Frontal cortex (tissue), 4 donors: ENCODE data around the gene CPHXL2. TPM values are rescaled to one million over a fixed set of nuclear protein-coding genes. Genes with fewer than 3 reads are reported as not detected.

Experiments used
- DNase-seq, 2 donors: peaks; one replicate each; pipeline ENCODE4 v3.0.0; 2012; ENCODE audit warnings: low spot score in 2 of 2
- FAIRE-seq: peaks from 2 replicates; lab custom pipeline; 2012; peaks lifted over from hg19 to GRCh38; lab: Jason Lieb, UNC
- total RNA-seq: library from RNA; depleted of rRNA; stranded (reverse); fragments of >200 nt; gene quantifications from one replicate; pipeline ENCODE4 v1.2.3, GENCODE V29; 2014
- donor health status: control.
- donor health status: control.
- donor health status: control.

The CPHXL2 gene
- total RNA-seq, 1 donor from 2014 or later, result not detected

DNA sequence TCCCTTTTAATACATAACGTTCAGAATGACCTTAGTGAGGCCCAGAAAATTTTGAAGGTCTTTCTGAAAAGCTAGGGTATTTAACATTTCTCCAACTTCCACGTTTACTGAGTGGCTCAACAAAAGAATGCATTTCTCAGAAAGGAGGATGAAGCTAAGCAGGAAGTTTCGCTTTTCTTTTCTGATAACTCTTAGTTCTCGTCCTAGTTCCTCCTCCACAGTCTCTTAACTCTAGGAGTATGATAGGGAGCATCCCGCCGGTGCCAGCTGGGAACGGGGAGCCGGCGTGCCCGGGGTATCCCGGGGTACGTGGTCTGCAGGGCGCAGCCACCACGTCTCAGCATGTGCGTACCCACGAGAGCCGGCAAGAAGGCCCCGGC is 29.7 kb downstream of the CPHXL2 start:
- FAIRE-seq (no peak), DNase-seq (peak in 1 of 2 donors; percentile 24)

DNA sequence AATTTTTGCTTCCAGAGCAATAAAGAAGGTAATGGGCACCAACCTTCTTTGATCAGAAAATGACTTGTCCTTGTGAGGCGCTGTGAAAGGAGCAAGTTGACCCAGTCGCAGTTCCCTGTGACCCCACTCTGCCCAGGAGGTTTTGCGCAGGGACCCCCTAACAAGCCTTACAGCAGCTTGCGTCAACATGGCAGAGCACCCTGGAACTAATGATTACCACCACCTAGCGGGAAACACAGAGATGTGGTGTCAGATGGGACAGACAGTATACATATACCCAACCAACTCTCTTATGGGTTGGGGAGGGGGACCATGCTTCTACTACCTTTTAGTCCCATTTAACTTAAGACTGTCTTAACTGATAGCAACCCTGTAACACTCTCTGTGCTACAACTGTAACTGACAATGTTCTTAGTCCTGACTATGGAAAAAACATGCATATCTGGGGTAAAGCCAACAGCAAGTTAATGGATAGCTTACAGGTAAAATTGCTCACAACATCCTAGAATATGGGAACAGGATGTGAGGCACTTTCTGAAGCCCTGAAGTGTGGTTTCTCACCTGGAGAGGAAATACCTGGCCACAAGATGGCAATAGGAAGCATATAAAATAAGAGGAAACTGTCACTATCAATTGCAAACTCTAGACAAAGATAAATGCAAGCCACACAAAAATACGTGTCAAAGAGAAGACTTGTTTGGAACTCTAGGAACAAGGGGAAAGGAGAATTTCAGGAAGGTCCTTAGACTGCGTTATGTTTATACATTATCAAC is 32.4 kb downstream of the CPHXL2 start:
- DNase-seq (no peak), FAIRE-seq (no peak)

DNA sequence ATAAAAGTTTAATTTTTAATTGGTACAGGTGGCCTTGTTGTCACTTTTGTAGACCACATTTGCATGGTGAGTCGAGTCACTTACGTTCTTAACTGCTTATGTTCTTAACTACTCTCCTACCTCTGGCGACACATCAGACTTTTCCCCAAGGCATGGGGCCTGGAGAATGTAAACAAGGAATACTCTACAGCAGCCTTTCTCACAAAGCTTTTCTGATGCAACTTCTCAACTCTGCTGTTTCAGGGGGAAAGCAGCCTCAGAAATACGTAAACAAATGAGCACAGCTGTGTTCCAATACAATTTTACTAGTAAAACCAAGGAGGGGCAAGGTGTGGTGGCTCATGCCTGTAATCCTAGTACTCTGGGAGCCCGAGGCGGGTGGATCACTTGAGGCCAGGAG is 36.2 kb downstream of the CPHXL2 start:
- no peak for DNase-seq

DNA sequence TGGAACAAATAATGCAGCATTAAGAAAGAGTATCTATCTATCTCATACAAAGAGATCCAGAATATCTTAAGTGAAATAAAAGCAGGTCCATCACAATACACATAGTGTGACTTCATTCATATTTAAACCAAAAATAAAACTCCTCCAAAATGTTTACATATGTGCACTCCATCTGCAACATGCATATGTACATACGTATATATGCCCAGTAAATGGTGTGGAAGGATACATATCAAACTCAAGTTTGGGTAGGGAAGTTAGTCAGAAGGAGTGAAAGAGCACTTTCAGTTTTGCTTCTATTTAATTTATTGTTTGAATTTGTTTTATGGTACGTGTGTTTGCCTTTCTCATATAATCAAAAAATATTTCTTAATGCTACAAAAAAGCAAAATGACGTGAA is 41.8 kb downstream of the CPHXL2 start:
- FAIRE-seq (no peak), DNase-seq (no peak)

More for the DNA sequence above, 36.2 kb downstream of the CPHXL2 start:
- no peak for FAIRE-seq

DNA sequence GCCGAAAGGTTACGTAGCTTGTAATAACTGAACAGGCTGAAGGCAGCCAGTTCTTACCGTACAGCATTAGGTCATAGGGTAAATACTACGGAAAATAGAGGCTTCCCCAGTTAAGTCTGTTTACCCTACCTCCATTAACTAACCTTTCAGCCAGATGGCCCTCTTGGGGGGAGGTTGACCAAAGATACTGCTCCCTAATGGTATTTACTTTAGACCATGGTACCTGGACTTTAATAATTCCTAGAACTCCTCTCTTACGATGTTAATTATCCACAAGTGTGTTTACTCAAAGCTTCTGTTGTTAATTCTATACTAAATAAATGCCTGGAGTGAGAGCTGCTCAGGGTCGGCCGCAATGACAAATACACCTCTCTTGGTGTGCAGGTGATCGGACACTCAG is 44.0 kb downstream of the CPHXL2 start:
- FAIRE-seq (no peak), DNase-seq (no peak)

DNA sequence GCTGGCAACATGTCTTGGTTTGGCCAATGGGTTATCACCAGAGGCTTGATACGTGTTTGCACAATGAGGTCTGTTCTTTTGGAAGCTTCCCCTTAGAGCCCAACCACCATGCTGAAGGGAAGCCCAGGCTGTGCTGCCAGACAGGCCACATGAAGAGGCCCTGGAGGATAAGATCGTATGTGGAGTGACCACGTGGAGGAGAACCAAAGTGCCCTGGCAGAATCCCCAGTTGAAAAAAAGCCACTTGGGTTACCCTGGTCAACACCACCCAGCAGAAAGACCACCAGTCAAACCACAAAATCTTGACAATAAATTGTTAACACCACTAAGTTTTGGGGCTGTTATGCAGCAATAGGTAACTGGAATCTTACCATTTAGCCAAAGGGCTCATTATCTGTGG is 46.8 kb downstream of the CPHXL2 start:
- FAIRE-seq, result no peak
- DNase-seq, result no peak

DNA sequence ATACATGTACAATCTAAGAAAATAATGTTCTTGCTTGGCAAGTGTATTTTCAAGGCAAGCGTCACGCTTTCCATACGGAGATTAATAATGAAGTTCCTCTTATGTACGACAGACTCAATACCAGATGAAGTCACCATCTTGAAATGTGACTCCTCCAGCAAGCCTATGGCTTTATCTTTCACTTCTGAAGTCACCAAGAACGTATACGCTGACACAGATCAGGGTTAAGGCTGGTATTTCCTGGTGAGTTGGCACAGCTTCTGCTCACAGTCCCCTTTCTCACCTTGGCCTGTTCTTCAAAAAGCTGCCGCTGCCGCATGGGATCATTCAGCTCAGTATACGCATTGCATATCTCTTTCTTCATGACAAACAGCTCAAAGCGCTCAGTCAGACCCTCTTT is 47.7 kb downstream of the CPHXL2 start:
- DNase-seq, result no peak
- FAIRE-seq, result no peak

DNA sequence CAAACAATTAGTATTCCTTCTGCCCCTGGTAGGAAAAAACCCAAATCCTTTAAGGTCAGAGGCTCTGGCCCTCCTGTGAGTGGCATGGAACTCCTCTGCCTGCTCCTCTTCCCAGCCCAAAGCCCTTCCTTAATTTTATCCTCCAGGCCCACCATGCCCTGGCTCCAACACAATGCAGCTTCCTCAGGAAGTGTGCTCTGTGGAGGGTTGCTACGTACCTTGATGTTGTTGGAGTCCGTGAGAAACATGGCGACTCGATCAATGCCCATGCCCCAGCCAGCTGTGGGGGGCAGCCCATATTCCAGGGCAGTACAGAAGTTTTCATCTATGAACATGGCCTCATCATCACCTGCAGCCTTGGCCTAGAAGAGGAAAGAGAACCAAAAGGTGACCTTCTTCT is 48.5 kb downstream of the CPHXL2 start:
- DNase-seq, result no peak
- no peak for FAIRE-seq

DNA sequence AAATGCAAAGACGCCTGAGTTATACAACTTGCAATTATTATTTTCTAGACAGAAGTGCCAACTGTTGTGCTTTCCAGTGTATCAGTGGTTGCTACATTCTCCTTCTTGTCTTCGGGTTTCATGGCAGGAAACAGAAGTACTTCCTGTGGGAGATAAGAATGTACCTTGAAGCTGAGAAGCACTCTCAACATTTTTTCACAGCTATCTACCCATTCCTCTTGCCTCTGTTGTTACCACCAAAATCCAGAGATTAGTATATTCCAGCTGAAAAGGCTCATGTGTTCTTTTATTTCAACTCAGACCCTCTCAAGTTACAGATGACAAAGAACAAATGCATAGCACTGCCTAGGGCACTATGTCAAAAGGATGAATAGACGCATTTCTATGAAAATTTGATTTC is 49.0 kb downstream of the CPHXL2 start:
- FAIRE-seq, result no peak
- no peak for DNase-seq

DNA sequence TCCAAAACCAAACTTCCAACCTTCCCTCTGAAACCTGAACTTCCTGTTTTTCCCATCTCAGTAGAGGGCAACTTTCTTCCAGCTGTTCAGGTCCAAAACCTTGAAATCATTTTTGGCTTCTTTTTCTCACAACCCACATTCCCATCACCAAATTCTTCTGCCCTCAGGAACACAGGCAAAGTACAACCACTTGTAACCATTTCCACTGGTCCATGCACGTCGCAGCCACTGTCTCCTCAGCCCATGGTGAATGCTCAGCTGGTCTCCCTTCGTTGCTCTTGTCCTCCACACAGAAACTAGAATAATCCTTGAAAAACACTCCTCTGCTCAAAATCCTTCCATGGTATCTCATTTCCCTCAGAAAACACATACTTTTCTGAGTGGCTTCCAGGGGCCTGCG is 50.0 kb downstream of the CPHXL2 start:
- FAIRE-seq, result no peak
- no peak for DNase-seq

DNA sequence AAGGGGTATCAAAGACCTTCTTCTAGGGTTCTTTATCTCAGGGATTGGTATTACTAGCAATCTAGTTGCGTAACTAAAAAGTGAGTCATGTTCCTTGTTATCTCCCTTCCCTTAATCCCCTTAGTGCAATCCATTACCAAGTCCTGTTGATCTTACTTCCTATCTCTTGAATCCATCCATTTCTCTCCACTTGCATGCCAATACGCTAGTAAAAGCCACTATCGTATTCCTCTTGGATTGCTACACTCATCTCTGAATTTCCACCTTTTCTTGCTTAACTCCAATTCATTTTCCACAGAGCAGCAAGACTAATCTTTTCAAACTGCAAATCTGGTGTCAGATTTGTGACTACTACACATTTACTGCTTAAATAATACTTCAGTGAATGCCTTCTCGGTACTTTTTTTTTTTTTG is 51.9 kb downstream of the CPHXL2 start:
- no peak for DNase-seq
- no peak for FAIRE-seq

DNA sequence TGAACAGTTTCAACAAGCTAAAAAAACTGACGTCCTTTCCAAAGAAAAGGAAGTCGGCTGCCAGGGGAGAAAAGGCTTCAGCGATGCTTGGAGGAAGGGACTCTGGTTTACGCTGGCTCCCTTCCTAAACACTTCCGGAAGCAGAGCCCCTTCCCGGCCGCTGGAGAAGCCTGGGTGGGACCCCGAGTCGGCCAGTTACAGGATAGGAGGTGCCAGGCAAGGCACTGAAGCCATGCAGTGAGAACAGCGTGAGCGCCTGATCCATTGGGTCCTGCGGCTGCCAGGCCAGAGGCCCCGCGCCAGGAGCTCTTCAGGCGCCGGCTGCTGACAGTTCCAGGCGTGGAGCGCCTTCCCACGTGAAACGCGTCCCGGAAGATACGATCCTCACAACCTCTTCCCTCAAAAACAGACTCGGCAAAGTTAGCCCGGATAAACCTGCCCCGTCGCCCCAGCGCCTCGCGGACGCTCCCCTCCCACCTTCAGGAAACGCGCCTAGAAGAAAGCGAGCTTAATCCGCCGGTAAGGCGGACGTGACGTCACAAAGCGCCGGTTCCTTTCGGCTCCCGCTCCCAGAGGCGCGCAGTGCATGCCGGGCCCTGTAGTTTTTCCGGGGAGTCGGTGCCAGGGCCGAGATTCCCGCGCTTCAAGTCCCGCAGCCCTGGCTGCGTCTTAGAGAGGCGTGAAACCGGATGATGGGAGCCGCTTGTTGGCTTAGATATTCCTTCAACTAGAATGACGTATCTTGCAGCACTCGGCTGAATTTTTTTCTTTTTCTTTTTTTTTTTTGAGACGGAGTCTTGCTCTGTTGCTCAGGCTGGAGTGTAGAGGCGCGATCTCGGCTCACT is 53.8 kb downstream of the CPHXL2 start, which contains the start of gene ADAT1:
Gene ADAT1, minus strand, starts transcription at position 521 of the 845 bp plus-strand sequence. CDS start 2,482 bp downstream, outside the sequence.
- no peak for FAIRE-seq
- DNase-seq, result peak; percentile 70 to 91

DNA sequence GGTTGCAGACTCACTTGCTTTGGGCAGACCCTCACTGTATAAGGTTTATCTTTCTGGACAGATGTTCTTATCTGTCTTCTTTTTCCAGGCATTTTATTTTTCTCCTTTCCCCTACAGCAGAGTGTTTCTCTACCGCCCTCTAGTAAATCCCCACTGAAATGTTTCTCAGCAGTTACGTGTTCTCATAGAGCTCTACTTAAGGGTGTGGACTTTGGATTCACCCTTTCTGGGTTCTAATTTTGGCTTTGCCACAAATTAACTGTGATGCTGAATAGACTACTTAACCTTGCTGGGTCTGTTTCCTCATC is 55.7 kb downstream of the CPHXL2 start:
- no peak for DNase-seq
- FAIRE-seq, result no peak

DNA sequence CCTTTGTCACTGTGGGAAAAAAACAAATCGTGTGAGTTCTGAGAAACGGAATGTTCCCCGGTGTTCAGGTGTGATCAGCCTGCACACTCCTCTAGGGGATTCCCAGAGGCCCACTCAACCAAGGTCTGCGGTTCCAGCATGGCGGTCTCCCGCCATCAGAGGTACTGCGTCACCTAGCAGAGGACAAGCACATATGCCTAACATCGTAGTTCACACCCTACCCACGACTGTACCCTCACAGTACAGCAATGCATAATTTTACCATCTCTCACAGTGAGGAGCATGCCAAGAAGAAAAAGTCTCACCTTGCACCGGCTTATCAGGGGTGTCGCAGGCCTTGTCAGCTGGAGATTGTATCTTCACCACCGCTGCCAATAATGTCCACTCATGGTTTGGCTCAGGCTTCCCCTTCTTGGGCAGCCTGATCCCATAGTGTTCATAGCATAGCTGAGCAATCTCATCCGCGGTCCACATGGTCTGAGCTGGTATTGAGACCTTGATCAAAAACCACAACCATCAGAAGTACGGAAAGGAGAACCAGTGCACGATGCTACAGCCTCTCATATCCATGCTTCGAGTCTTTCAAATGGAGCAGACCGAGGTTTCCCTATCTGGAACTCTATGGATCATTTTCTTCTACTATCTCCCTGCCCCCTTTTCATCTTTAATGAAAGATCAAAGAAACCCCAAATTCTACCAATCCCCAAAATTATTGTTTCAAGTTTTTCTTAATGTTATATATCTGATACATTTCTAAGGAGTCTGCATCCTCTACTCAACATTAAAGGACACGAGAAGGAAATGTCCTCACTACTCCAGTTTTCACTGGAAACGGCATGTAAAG is 56.3 kb downstream of the CPHXL2 start:
- no peak for FAIRE-seq
- no peak for DNase-seq

DNA sequence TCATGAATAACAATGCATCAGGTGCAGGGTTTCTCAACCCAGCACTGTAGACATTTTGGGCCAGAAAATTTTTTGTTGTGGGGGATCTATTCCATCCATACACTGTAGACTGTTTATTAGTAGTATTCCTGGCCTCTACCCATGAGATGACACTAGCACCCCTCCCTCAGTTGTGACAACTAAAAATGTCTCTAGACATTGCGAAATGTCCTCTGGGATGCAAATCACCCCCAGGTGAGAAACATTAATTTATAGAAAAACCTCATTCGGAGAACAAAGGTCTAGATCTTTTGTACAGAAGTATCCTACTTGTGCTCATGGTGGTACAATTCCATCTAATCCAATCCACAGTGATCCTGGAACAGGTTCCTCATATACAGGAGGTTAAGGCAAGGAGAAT is 58.0 kb downstream of the CPHXL2 start:
- FAIRE-seq (no peak), DNase-seq (no peak)

DNA sequence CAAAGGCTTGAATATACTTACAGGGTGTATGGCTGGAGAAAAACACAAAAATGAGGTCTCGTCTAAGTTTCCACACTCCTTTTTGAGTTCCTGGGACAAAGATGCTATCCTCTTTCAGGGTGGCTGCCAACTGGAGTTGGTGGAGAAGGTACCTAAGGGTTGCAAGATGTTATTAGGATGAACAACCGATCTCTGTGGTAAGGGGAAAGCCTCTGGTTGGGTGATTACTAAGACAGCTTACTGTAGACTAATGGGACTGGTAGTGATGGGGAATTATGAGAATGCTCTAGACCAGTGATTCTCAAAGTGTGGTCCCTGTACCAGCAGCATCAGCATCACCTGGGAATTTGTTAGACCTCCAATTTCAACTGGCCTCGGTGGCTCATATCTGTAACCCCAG is 59.7 kb downstream of the CPHXL2 start:
- no peak for DNase-seq
- no peak for FAIRE-seq

DNA sequence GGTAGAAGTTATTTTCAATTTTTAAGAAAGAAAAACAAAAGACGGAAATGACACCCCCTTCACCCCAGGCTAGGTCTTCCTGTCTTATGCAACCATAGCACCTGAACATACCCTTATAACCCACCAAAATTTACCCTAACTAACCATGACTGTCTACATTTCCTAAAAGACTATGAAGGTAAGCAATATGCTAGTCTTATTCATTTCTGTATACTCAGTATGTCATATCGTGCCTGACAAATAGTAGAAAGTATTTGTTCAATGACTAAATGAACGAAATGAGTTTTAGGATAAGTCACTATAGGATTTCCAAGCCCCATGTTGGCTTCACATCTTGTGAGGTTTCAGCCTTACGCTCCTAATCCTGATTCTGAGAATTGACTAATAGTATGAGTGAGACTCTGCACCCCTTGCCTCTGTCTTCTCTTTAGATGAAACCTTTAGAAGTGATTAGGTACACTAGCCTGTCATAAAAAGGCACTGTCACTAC is 60.2 kb downstream of the CPHXL2 start:
- DNase-seq (no peak), FAIRE-seq (no peak)

DNA sequence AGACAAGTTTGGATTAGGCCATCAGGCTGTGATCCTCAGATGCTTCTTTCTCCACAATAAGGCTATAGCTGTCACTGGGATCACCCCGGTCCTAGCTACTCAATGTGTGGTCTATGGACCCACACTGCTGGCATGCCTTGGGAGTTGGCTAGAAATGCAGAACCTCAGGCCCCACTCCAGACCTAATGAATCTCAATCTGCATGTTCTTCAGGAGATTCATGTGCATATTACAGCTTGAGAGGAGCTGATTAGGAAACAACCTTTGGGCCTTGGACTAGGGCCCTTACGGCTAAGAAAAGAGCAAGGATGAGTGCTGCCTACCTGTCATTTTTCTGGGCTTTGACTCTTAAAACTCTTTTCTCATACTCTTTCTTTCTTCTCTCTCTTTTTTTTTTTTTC is 61.2 kb downstream of the CPHXL2 start:
- DNase-seq (no peak), FAIRE-seq (no peak)

DNA sequence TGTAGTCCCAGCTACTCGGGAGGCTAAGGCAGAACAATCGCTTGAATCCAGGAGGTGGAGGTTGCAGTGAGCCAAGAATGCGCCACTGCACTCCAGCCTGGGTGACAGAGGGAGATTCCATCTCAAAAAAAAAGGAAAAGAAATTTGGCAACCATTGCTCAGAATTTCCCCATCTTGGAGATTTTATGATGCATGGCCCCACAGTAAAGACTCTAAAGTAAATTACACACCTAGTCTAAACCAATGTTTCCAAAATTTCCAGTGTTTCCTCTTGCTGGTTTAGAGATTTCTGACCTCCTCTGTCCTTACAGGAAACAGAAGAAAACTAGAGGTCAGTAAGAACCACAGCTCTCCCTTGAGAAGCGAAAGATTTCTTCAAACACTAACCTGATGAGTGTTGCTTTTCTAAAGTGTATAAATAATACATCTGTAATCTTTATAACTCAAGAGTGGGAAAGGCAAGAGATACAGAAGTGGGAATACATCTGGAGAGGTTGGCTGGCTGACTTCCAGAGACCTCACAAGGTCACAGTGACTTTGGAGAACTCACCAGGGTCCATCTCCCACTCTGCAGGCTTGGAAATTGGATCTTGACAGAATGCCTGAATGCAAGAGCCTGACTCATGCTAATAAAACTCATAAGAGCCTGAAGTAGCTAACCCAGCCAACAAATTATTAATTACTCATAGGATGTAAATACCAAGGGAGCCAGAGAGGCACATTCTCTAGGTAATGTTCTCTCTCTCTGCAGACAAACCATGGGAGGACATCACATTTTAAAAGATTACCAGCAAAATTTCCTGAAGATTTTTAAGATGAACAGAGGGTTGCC is 62.5 kb downstream of the CPHXL2 start:
- FAIRE-seq, result no peak
- no peak for DNase-seq
